GM18873 (cell line): ENCODE measurements around the gene SLC4A11.

ENCODE experiments used
- ATAC-seq: cut with Tn5 transposase; IDR thresholded peaks from one replicate; pipeline ENCODE4 v1.9.1; 2021; ENCODE audit warnings: mild to moderate bottlenecking, moderate library complexity, moderate number of reproducible peaks; ENCODE audit not compliant: unreplicated experiment, low FRiP score

SLC4A11 gene

DNA sequence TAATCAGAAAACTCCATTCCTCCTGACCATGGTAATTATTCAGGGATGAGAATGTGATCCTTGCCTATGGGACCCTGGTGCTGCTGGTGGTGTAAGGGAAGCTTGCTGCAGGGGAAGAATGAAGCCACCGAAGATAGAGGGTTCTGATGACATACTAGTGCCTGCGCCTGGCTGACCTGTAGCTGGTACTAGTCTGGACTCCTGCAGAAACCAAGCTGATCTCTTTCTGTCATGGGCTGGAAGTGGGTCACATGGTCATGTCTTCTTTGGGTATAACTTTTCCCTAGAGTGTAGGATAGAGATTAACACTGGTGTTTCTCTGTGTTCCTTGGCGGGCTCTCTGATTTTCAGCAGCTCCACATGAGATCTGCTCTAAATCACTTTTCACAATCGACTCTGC, 8.6 kb upstream of the SLC4A11 start:
- ATAC-seq = no peak

DNA sequence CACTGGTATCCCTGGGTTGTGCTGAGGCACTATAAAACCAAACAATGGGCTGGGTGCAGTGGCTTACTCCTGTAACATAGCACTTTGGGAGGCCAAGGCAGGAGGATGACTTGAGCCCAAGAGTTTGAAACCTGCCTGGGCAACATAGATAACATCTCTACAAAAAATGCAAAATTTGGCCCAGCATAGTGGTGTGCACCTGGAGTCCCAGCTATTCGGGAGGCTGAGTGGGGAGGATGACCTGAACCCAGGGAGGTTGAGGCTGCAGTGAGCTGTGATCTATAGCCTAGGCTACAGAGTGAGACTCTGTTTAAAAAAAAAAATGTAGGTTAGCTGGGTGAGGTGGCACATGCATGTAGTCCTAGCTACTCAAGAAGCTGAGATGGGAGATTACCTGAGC, 7.7 kb upstream of the SLC4A11 start:
- ATAC-seq = no peak

DNA sequence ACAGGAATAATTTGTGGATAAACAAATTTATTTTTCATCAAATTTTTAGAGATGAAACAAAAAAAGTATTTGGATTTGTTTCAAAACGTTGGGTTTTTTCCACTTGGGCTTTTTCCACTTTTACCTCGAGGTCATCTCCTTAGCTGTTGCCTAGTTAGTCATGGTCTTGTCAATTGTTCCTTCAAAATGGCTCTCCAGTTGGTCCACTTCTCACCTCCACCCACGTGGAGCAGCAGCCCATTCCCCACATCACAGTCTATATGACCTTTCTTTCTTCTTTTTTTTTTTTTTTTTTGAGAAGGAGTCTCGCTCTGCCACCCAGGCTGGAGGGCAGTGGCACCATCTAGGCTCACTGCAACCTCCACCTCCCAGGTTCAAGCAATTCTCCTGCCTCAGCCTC, 6.7 kb upstream of the SLC4A11 start:
- ATAC-seq = no peak

DNA sequence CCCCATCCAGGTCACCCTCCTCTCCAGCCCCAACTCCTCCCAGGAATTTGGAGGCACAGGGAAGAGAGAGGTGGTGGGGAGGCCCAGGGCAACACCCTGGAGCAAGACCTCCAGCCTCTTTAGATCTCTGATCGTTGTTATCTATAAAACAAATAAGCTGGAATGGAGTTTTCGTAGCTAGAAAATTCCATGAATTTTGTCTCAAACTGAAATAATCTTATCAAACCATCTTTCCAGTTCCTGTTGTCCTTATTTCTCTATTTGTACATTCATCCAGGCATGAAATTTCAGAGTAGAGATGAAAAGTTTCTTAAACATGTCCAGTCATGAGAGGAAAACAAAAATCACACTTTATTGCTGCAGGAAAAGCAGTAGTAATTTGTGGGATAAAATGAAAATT, 6.2 kb upstream of the SLC4A11 start:
- ATAC-seq = no peak

DNA sequence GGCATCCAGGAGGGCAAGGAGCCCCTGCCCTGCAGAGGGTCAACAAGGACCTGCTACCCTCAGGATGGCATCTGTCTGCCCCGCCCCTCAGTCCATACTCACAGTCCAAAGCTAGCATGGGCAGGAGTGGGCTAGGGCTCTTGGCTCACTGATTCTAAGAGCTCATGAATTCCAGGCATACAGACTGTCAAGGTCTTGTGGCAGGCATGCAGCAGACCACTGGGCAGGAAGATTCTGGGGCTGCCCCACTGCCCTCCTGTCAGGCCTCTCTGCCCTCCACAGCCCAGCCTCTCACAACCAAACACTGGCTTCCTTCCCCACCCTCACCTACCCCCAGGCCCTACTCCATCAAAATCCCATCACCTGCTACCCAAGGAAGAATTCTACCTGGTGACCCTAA, 5.6 kb upstream of the SLC4A11 start:
- ATAC-seq = no peak

DNA sequence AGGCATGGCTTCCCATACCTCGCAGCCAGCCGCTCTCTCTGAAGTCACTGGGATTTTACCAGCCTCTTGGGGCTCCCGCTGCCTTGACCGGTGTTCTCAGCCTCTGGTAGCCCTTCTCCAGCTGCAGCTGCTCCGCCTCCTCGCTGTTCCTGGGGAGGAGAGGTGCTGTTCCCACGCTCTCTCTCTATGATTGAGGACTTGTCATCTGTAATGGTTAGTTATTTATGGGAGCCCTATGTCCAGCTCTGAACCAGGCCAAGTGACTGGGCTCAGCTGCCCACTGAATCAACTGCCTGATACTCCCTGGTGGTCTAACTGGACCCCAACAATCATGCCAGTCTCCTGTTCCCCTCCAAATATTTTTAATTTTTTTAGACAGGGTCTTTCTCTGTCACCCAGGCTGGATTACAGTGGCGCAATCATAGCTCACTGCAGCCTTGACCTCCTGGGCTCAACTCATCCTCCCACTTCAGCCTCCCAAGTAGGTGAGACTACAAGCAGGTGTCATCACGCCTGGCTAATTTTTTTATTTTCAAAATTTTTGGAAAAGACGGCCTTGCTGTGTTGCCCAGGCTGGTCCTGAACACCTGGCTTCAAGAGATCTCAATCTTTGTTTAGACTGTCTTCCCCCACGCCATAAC, 4.8 kb upstream of the SLC4A11 start:
- no peak for ATAC-seq

DNA sequence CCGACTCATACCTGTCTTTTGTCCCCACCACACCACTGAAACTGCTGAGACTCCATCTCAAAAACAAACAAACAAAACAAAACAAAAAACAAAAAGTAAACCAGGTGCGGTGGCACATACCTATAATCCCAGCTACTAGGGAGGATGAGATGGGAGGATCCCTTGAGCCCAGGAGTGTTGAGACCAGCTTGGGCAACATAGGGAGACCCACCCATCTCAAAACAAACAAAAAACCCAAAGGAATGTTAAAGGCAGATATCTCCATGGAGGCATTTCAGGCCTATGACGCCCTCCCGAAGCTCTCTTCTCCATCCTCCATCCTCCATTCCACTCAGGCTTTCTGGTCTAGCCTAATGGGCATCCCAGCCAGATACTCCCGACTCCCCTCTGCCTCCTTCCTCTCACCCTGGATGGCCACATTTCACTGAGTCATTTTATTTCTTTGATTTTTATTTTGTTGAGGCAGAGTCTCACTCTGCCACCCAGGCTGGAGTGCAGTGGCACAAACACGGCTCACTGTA, 3.2 kb upstream of the SLC4A11 start:
- ATAC-seq = no peak

DNA sequence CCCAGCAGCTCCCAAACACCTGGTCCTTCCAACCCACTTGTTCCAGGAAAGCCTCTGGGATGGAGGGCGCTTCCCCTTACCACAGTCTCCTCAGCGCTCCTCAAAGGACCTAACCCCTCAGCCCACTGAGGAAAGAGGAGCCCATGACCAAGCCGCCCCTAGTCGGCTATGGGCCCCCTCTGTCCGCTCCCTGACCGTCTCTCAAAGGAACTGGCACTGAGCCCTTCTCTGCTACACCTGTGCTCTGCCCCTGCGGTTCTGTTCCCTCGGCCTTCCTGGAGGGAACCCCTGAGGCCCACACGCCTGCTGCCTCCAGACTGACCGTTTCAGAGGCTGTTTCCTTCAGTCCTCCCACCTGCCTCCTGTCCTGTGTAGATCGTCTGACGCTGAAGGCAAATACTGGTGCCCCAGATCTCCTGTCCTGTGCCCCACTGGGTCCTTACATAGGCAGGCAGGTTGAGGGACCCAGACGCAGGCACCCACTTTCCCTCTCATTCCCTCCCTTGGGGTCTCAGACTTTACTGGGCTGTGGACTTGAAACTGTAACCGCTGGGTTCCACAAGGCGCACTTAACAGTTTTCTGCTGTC, 1.9 kb upstream of the SLC4A11 start:
- ATAC-seq = no peak

DNA sequence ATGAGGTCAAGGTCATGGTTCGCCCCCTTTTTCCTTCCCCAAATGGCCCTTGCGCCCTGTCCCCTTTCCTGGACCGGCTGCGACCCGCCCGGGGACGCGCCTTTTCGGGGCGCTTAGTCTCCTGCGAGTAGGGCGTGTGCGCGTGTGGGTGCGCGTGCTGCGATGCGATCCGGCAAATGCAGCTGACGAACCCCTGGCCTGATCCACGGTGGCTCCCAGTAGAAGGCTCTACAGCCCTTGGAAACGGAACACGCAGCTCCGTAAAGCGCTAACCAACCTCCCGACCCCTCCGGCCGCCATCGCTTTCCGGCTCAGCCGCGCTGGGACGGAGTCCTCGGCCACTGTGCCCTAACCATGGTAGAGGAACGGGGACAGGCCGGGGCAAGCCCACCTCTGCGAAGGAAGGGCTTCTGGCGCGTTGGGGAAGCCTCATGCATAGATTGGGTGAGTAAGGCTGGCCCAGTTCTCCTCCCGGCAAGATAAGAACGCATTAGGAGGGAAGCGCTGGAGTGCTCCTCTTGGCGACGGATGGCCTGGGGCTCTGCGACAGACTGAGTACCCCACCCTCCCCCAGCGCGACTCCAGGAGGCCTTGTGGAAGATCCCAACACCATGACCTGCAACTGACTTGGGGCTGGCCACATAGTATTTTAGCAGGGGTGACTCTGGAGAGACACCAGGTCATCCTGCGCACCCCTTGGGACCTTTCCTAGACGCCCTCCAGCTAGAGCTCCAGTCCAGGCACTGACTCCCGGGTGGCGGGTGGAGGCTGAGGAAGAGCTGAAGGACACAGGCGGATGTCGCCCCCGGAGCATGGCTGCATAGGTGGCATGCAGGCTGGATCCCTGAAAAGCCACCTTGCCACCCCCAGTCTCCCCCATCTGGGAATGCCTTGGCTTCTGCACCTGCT, 1.1 kb upstream of the SLC4A11 start:
- ATAC-seq = no peak

DNA sequence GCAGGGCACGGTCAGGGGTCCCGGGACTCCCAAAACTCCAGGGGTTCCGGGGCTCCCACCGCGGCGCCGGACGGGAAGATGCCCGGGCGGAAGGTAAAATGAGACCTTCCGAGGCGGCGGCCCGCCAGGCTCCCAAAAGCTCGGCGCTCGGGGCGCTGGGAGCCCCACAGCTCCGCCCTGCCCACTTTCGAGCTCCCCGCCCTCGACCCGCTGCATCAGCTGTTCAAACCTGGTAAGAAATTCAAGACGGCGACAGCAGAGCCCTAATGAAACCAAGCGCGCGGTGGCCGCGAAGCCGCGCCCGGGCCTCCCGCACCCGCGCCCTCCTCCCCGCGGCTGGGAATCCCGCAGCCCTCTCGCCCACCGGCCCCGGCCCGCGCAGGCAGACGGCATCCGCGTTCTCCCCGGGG, 369 bp downstream of the SLC4A11 start:
- ATAC-seq = no peak

DNA sequence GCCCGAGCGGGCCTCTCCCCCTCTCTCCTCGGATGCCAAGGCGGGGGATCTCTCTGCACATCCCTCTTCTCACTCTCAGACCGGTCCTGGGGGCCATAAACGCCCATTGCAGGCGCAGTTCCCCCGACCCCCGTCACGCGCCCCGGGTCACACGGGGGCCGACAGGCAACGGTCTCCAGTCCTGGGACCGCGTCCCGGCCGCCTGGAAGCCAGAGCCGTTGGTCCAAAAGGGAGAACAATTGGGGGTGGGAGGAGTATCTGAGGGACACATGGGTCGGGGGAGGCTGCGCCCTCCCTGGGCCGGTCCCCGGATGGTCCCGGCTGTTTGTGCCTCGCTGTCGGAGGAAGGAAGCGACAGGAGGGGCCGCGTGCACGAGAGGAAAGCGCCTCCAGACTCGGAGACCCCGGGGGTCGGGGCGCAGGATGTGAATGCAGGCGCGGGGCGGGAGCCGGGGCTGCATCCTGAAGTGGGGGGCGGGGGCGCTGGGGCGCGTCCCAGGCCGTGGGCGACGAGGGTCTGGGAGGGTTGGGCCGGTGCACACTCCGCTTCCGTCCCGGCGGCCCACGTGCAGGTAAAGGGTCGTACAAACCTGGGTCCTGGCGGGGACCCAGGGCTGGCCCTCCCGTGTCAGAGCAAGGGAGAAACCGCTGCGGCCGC, 903 bp downstream of the SLC4A11 start:
- no peak for ATAC-seq

DNA sequence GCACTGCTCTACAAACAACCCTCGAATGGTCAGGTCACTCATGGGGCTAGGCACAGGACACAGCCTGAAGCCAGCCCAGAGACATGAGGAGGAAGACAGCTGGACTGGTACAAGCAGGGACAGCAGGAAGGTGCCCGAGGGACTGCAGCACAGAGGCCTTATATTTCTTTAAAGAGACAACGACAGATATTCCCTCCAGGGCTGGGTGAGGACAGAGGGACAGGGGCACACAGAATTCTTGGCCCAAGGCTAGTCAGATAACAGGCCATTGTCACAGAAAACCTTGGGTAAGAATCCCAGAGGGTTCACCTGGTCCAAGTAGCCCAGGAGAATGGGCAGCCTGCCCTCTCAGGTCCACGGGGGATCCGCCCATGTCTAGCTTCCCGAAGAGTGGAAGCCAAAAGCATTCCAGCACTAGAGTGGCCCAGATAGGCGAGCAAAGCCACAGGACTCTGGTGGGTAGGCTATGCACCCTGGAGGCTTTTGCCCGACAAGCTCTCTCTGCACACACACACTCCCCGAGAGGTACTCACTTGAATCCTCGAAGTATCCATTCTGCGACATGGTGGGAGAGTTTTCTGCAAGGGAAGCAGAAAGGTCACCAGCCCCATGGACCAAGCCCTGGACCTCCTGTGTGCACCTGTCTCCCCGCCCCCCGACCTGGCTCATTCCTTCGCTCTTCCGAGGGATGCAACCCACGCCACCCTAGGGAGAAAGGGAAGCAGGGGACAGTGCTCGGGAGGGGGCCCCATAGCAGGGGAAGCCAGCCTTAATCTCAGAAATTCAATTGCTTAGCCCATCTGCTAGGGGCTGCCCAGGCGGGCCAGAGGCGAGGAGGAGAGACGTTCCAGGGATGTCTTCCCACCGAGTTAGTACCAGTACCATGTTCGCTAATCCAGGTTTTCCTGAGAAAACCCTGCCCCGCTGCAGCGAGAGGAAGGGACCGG, 1.7 kb downstream of the SLC4A11 start:
- no peak for ATAC-seq

DNA sequence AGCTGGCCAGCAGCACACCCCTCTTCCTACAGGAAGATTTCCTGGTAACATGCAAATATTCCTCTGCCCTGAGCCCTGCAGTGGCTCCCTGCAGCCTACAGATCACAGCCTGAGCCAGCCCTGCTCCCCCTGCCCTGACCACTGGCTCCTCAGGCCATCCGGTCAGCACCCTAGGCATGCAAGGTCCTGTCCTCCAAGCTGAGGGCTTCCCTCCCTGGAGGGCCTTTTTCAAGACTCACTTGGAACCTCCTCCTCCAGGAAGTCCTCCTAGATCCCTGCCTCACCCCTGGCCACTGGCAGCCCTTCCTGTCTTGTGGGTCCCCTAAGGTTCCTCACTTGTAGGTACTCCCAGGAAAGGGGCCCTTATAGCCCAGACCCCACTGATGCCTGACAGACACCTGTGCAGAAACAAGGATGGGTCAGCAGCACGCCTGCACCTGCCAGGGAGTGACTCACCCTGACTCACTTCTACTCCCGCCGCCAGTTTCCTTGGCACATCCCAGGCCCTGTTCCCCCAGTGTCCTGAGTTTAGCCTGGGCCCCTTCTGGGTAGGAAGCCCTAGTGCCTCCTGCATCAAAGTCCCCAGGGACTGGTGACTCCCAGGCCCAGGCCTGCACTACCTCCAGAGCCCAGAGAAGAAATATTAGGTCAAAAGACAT, 3.2 kb downstream of the SLC4A11 start:
- no peak for ATAC-seq

DNA sequence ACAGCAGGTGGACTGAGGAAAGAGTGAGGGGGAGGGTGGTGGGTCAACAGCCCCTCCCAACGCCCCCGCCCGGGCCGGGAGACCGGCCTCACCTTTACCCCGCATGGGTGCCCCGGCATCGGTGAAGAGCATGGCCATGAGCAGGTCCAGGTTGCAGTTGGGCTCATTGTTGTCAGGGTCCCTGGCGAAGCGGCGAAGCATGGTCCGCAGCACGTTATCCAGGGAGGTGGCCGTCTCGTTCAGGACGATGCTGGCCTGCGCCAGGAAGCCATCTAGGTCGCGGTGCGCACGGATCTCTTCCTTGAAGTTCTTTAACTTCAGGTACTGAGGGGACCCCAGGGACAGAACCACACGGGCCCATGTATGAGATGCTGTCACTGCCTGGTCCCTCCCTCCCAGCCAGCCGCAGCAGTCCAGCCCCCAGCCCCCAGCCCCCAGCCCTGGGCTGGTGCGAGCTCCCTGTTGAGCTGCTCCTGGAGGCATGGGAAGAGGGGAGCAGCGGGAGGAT, 4.9 kb downstream of the SLC4A11 start:
- ATAC-seq = no peak

DNA sequence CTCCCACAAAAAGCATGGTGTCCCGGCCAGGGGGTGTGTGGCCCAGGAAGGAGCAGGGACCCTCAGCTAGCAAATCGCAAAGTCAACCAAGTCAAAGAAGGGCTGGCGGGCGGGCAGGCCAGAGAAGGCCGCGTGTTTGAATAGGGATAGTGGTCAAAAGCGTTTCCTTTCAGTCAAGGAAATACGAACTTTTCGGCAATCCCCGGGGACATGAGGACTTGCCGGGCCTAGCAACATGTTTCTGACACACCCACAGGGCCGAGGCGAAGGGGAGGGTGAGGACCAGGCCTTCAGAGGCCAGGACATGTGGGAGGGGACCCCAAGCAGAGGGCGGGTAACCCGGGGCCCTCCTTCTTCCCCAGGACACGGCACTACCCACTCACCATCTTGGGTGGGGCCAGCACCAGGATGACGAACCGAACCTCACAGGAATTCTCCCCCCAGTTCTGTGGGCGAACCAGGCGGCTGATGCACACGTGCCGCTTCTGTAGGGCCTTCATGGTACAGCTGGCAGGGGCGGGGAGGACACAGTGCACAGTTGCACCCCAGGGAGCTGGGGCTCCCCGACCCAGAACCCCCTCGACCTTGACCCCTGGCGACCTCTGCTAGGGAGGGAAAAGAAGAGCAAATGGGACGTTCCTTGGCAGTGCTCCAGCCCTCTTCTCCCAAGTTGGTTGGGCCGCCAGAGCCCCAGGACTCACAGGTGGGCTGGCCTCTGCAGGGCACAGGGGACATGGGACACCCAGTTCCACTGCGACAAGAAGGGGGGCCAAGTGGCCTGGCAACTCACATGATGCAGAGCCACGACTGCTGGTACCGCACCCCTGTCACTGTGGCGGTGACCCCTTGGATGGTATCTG, 5.6 kb downstream of the SLC4A11 start:
- no peak for ATAC-seq

DNA sequence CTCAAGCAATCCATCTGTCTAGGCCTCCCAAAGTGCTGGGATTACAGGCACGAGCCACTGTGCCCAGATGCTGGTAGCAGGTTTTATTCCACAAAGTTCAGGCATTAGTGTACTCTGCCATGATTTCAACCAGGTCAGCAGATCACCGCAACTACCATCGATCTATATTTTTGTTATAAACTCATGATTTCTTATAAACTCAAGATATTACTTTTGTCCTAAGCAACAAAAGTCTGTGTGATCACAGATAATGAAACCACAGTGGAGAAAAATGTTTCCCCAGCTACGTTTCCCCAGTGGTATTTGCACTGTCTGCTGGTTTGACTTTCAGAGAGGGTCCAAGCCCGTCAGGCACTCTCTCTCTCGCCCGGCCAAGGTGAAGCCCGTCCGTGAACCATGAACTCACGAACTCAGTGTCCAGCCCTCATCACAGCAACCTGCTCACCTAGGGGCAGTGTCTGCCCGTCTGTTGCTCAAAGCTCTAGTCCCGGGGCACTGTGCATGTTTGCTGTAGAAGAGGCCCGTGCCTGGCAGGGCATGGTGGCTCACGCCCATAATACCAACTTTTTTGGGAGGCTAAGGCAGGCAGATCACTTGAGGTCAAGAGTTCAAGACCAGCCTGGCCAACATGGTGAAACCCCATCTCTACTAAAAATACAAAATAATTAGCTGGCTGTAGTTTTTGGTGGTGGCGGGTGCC, 7.0 kb downstream of the SLC4A11 start:
- no peak for ATAC-seq

DNA sequence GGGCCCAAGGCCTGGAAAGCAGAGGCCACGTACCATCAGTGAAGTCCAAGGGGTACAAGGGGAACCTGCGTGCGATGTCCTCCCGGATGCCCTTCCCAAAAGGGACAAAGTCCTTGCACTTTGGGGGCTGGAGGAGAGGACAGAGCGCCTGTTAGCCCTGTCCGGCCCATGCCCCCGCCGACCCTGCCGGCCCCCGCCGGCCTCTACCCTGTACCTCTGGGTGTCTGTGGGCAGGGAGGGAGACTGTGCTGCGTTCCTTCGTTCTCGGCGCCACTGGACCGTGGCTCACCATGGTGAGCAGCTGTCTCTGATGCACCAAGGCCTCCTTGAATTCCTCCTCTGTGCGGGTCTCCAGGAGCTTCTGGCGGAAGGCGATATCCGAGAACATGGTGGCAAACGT, 7.9 kb downstream of the SLC4A11 start:
- ATAC-seq = no peak

DNA sequence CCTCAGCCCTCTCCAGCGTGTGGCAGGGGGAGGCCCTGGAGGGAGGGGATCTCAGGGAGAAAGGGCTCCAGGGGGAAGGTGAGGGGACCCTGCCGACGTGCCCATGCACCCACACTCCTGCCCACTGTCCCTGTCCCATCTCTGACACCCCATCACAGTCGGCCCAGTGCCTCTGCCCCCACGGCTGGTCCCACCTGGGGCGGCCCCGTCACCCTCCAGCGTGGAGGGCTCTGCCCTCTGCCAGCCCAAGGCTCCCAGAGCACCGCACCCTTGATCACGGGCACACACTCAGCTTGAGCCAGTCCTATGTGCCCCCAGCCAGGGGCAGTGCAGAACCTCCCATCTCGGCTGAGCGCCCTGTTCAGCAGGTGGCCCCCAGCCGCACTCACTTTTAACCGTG, 9.2 kb downstream of the SLC4A11 start:
- no peak for ATAC-seq
